ENCODE measurements around the gene TDRD7.
A peak's percentile ranks its signal among the peaks of the same experiment; 100 is the strongest.
"Not testable (repeated sequence)": the region's sequence is repeated elsewhere in the genome, so short reads cannot be mapped to it uniquely, and the experiment has no call there.

The TDRD7 gene

DNA sequence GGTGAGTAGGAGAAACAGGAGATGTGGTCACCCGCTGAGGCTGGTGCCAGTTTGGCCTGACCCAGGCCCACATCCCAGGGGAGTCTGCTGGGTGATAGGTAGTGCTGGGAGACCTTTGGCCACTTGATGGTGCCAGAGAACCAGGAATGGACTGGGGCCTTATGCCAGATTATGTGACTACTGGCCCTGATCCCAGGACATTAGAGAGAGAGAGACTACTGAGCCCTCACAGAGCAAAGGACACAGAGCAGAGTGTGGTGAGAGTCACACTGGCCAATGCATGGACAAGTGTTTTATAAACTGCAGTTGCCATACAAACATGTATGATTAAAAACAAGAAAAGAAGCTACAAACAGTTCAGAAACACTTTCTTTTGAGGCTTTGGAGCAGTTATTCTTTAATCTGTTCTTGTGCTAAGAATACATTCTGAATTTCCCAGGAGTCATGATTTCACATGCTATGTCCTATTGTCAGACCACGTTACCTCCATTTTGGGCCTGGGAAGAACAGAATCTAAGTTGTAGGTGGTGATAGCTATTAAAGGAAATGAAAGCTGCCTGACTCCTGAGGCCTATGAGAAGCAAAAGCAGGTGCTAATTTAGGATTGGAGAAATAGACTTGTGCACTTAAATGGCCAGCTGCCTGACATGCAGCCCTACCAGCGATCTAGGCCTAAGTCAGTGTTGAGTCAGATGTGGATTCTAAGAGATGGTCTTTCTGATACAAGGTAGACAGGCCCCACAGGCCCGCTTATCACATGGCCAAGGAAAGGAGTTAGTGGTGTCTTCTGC lies 57.0 kb downstream of the TDRD7 start:
- DNase-seq (ENCODE audit: insufficient read length, low spot score): peak; percentile 67
- FAIRE-seq: peak; percentile 90

DNA sequence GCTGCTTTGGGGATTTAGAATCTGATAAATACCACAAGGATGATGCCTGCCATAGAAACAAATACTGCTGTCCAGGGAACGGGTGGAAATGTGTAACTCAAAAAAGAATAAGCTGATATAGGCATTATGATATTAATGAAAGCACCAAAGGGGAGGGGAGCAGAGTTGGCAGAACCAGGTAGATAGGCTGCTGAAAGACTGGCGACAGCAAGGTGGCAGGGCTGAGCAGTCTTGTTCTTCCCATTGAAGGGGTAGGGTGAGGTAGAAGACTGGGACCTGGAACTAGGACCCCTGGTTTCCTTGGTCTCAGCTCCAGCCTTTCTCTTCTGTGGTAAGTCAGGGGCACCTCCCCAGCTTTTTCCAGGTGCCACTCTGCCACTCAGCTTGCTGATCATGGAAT lies 58.2 kb downstream of the TDRD7 start:
- no peak for DNase-seq (ENCODE audit: insufficient read length, low spot score)
- no peak for FAIRE-seq

DNA sequence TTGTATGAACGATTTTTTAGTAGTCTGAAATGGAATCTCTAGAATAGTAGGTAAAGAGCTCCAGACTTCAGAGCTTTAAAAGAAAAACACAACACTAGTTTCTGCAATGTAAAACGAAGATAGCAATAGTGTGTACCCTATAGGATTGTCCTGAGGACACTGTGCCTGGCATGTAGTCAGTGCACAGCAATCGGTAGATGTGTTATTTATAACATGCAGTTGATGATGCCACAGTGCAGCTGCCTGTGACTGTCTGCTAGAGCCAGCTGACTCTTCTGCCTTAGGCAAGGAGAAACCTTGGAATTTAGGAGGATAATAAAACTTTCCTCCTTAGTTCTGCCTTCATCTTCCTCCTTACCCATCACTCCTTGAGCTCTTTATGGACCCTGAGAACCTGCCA lies 61.8 kb downstream of the TDRD7 start:
- no peak for DNase-seq (ENCODE audit: insufficient read length, low spot score)
- FAIRE-seq: no peak

DNA sequence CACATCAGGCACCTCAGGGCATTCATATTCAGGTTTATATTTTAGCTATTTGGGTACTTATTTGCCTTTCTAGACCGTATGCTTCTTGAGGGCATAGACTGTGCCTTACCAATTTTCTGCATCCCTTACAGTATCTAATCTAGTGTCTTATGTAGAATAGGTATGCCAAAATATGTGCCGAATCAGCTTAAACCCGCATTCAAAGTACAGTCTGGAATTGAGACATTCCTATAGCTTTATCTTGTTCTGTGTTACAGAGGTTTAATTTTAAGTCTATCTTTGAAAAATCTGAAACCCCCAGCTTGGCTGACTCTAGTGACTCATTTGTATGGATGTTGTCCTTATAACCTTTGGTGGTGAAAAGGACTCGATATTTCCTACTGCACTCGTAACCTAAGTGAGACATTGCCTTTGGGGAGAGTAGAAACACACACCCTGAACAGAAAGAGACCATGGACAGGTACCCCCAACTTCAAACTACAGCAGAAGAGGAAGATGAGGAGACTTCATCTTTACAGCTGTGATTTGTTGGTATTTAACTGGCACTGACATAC lies 62.6 kb downstream of the TDRD7 start:
- FAIRE-seq (no peak), DNase-seq (ENCODE audit: insufficient read length, low spot score) (no peak)

DNA sequence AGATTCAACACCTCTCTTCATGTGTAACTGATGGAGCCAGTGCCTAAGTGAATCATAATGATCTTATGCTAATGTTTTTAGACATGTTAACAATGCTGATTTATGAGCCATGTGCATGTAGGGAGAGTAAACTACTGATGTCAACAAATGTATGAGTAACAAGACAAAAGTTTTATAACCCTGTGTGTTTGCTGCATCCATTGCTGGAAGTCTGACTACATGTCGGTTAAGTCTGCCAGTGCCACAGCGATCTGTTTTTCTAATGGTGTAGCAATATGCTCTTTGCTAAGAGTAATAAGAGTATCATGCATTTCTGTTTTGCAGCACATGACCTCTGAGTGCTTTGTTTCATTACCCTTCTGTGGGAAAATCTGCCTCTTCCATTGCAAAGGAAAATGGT lies 63.2 kb downstream of the TDRD7 start:
- no peak for DNase-seq (ENCODE audit: insufficient read length, low spot score)

DNA sequence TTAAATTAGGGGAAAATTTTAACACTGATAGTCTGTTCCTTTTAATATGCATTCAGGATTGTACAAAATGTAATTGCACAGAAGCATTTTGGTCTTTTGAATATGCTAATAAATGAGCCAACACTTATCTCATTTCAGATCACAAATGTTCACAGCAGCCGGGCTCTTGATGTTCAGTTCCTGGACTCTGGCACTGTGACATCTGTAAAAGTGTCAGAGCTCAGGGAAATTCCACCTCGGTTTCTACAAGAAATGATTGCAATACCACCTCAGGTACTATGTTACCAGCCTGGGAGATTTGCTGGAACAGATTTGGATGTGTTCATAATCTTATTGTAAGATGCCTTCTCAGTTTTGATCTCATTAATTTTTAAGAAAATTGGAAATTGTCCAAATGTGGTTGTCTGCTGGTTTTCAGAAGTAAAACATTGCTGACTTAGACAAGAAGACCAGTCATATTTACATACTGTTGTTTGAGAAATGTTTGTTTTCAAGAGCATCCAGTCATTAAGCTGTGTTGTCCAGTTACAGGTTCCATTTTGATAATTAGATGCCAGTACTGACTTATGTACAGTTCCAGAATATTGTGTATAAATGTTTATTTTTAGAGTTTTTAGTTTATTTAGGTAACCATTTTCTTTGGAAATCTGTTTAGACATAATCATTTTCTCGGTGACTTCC lies 66.5 kb downstream of the TDRD7 start:
- no peak for DNase-seq (ENCODE audit: insufficient read length, low spot score)
- FAIRE-seq: no peak

More for the DNA sequence above, 63.2 kb downstream of the TDRD7 start:
- FAIRE-seq: no peak

DNA sequence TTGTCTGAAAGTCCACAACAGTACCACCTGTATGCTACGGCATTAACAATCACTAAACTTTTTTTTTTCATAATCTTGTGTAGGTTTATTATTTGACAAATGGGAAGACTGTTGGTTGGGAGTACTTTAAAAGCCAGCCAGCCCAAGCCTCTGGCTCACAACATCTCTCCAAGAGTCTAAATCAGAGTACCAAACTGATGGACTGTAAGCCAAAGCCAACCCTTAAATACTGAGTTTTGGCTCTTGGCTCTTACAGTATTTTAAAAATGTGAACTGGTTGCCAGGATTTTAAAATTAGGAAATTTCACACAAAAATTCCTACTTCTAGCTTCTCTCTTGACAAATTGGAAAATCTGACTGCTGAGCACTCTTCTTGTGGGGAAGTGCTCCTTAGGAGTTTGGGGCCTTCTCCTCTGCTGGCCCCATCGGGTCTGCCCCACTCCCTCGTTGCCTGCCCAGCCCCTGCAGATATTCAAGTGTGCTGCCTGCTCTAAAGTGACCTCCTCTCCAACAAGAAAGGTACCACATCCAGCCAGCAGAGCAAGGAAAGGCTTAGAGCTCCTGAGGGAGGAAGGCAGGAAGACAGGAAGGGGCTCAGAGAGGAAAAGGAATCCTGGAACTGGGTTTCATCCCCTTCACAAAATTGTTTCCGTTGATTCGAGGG lies 67.7 kb downstream of the TDRD7 start:
- no peak for DNase-seq (ENCODE audit: insufficient read length, low spot score)
- no peak for FAIRE-seq

DNA sequence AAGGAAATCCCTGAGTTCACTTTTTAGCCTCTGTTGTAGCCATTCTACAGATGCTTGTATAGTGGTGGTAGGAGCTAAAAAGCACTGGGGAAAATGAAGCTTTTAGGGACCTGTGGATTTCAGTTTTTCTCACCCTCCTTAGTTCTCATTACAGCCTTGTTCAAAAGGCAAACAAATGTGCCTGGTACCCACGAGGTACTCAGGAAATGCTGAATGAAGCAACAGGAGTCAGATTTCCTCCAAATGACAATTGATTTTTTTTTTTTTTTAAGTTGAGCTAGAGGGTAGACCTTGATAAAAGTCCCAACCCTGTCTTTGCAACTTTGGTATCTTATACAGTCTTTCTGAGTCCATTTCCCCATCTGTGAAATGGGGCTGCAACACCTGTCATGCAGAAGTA lies 68.3 kb downstream of the TDRD7 start:
- FAIRE-seq (no peak), DNase-seq (ENCODE audit: insufficient read length, low spot score) (no peak)

DNA sequence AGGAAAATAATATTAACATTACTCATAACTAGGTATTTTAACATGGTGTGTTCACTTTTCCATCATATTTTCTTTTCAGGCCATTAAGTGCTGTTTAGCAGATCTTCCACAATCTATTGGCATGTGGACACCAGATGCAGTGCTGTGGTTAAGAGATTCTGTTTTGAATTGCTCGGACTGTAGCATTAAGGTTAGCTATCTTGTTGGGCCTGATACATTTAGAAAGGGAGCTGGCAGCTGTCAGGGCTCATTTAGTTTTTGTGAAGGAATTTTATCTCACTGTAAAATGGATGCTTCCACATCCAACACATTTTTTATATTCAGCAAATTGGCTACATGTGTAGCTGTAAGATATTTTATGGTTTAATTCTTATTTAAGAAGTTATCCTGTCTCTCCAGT lies 68.9 kb downstream of the TDRD7 start:
- DNase-seq (ENCODE audit: insufficient read length, low spot score) (no peak), FAIRE-seq (no peak)

DNA sequence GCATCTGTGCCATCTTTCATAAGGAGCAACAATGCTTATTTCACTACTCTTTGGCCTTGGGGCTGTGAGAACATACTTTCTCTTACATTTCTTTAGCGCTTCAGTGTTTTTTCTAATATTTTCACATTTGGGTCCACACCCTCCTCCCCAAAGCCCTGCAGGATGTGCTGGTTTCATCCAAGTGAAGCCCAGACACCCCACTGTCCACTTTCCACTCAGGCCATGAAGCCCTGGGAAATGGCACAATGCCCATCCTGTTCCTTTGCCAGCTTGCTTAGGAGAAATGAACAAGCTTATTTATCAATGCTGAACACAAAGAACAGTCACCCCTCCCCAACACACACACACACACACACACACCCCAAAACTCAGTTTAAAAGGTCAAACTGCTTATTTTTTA lies 72.2 kb downstream of the TDRD7 start:
- no peak for DNase-seq (ENCODE audit: insufficient read length, low spot score)
- FAIRE-seq: no peak

DNA sequence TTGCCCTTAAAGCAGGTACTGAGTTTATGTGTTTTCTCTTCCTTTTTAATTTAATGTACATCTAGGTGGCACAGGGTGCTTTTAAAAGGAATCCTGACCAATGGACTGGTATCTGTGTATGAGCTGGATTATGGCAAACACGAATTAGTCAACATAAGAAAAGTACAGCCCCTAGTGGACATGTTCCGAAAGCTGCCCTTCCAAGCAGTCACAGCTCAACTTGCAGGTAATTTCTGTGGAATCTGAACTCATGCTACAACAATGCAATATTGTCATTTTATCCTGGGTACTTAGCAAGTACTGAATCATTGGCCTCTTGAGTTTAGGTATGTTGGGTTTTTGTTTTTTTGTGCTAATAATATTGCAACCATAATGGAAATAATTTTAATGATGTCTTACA lies 75.2 kb downstream of the TDRD7 start:
- no peak for DNase-seq (ENCODE audit: insufficient read length, low spot score)
- no peak for FAIRE-seq

DNA sequence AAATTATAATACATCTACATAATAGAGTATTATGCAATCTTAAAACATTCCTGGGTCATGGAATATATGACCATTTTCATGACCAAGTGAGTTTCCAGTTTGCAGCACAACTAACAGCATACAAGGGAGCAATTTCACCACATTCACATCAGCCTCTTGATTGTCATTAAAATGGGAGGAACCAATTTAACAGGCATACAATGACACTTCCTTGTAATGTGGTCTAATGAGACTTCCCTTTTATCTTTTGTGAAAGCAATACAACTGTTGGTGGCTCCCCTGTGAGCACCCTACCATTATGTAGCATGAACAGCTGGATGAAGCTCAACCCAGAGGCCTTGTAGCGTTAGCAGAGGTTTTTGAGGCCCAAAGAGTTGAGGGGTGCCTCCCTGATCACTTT lies 76.0 kb downstream of the TDRD7 start:
- FAIRE-seq (no peak), DNase-seq (ENCODE audit: insufficient read length, low spot score) (no peak)

DNA sequence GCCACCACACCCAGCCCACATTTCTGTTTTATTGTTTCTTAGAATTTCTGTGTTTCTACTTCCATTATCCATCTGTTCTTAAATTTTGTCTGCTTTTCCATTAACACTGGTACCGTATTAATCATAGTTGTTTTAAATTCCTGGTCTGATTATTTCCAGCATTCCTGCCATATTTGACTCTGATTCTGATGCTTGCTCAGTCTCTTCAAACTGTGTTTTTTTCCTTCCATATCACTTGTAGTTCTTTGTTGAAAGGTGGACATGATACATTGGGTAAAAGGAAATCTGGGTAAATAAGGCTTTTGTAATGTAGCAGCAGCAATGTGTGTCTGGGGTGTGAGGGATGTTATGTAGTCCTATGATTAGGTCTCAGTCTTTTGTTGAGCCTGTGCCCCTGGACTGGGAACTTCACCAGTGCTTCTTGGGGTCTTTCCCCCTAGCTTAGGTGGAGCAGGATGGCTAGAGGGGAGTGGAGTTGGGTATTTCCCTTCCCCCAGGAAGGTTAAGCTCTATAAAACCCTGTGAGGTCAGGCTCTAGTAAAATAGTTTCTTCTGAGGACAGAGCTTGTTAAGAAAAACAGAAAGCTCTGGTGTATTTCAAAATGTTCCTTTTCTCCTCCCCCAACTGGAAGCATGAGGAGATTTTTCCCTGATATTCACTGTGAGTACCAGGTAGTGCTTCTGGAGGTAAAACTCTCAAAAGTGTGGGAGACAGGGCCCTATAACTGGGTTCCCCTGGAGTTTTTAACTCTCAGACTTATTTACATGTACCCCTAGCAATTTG lies 79.5 kb downstream of the TDRD7 start:
- FAIRE-seq (no peak), DNase-seq (ENCODE audit: insufficient read length, low spot score) (no peak)

DNA sequence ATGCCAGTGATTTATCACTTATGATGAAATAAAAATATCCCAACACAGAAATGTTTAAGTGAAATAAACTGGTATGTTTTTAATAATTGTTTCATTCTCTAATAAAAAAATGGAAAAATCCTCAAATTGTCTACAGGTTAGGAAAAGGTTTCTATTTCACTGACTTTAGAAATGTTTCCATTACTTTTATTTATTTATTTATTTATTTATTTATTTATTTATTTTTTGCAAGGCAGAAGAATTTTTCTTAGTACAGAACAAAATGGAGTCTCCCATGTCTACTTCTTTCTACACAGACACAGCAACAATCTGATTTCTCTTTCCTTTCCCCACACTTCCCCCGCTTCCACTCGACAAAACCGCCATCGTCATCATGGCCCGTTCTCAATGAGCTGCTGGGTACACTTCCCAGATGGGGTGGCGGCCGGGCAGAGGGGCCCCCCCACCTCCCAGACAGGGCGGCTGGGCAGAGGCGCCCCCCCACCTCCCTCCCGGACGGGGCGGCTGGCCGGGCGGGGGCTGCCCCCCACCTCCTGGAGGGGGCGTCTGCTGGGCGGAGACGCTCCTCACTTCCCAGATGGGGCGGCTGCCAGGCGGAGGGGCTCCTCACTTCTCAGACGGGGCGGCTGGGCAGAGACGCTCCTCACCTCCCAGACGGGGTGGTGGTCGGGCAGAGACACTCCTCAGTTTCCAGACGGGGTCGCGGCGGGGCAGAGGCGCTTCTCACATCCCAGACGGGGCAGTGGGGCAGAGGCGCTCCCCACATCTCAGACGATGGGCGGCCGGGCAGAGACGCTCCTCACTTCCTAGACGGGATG lies 85.9 kb downstream of the TDRD7 start:
- not testable (repeated sequence) for FAIRE-seq

DNA sequence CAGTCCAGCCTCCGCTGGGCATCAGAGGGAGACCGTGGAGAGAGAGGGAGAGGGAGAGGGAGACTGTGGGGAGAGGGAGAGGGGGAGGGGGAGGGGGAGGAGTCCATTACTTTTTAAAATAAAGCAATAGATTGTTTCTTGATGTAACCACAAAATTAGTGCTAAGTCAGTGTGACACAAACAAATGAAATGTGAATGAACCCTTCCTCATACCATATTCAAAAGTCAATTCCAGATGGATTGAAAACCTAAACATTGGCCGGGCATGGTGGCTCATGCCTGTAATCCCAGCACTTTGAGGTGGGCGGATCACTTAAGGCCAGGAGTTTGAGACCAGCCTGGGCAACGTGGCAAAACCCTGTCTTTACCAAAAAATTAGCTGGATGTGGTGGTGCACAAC lies 87.0 kb downstream of the TDRD7 start:
- not testable (repeated sequence) for FAIRE-seq; DNase-seq (ENCODE audit: insufficient read length, low spot score)

More for the DNA sequence above, 85.9 kb downstream of the TDRD7 start:
- not testable (repeated sequence) for DNase-seq (ENCODE audit: insufficient read length, low spot score)

DNA sequence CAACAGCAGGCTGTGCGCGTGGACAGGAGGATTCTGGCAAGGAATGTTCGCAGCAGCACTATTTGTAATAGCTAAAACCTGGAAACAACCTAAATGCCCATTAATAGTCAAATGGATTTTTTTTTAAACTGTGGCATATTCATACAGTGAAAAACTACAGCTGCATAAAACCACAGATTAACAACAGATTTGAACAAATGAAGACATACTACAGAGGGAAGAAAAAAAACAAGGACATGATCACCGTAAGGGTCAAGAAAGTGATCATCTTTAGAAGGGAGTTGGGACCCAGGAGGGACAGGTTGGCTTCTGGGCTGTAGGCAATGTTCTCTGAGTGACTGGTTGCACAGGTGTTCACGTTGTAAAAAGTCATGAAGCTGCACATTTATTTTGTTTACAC lies 88.4 kb downstream of the TDRD7 start:
- no peak for DNase-seq (ENCODE audit: insufficient read length, low spot score)
- no peak for FAIRE-seq

DNA sequence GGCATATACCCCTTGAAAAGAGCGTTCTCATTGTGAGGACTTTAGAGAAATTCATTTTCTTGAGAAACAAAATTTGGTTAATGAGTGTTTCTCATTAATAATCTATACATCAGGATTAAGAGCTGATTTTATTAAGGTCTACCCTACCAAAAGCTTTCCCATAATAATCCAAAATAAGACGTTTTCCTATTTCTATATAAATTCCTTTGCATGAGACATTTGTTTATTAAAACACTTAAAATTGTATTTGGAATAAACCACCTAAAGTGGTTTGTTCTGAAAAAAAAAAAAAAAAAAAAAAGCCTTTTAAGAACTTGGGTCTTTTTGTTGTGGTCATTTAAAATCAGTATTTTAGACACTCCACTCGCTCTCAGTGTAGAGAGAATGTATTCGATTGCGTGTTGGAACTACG lies 88.9 kb downstream of the TDRD7 start:
- FAIRE-seq: no peak
- DNase-seq (ENCODE audit: insufficient read length, low spot score): no peak

DNA sequence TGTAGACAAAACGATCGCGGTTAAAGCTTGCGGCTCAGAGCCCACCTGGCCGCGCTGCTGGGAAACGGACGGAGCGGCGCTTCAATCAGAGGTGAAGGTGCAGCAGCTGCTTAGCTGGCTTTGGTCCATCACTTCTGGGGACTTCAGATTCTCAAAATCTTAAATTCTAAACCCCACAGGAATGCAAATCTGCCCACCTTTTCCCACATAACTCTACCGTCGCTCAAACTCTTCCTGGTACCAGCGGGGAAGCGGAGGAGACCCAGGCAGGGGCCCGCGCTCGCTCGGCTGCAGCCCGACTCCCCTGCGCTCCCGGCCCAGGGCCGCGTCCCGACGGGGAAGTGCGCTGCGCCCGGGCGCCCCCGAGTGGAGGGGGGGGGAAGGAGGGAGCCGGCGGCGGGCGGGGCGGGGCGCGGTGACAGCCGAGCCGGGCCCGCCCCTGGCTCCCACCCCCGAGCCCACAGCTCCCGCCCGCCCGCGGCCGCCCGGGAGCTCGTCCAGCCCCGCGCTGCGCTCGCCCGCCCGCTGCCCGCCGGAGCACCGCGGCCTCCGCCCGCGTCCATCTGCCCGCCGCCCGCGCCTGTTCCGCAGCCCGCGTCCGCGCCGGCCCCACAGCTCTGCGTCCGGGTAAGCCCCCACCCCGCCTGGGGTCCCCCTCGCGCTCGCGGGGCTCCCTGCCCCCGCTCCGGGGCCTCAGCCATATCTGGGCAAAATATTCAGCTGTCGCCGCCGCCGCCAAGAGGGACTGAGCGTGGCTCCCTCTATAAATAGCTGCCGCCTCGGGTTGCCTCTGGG lies 89.5 kb downstream of the TDRD7 start, which contains the start of gene TMOD1:
Gene TMOD1, plus strand, starts transcription at position 490 of the 795 bp plus-strand sequence. CDS start 22,523 bp downstream, outside the sequence.
- DNase-seq (ENCODE audit: insufficient read length, low spot score) (peak; percentile 84), FAIRE-seq (peak; percentile 4)

DNA sequence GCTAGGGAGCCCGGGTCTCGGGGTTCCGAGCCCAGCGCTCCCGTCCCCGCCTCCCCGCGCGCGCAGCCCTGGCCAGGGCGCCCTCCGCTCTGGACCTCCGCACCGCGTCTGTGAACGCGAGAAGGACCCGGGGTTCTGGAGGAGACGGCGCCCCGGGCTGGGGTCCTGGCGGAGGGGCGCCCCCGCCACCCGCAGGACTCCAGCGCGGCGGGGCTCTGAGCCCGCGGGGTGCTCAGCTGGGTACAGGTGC lies 90.0 kb downstream of the TDRD7 start:
- no peak for FAIRE-seq
- no peak for DNase-seq (ENCODE audit: insufficient read length, low spot score)
